ENCODE measurements around the gene EVA1B.

DNA sequence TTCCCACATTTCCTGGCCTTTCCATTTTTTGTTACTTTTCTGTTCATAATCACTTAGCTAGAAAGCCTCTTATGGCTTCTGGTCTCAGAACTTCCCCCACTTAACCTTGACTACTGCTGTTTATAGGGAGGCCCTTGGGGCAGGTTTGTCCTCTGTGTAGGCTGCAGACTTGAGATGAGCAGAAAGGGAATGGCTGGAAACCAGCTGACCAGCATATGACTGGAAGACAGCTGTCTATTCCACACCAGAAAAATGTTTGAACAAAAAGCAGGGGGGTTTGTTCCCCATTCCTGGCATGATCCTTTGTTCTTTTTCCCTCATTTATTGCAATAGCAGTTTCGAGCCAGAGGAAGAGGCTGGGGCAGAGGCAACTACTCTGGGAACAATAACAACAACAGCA lies 22.2 kb downstream of the EVA1B start:
- TF ChIP-seq, protein P1, sequence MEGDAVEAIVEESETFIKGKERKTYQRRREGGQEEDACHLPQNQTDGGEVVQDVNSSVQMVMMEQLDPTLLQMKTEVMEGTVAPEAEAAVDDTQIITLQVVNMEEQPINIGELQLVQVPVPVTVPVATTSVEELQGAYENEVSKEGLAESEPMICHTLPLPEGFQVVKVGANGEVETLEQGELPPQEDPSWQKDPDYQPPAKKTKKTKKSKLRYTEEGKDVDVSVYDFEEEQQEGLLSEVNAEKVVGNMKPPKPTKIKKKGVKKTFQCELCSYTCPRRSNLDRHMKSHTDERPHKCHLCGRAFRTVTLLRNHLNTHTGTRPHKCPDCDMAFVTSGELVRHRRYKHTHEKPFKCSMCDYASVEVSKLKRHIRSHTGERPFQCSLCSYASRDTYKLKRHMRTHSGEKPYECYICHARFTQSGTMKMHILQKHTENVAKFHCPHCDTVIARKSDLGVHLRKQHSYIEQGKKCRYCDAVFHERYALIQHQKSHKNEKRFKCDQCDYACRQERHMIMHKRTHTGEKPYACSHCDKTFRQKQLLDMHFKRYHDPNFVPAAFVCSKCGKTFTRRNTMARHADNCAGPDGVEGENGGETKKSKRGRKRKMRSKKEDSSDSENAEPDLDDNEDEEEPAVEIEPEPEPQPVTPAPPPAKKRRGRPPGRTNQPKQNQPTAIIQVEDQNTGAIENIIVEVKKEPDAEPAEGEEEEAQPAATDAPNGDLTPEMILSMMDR (IDR thresholded peaks at IDR 0.05), result no peak
- no peak for TF ChIP-seq ZBTB21 (CRISPR knock-in tag; IDR thresholded peaks at IDR 0.05; ENCODE audit: borderline replicate concordance)
- TF ChIP-seq, protein P2, sequence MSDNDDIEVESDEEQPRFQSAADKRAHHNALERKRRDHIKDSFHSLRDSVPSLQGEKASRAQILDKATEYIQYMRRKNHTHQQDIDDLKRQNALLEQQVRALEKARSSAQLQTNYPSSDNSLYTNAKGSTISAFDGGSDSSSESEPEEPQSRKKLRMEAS (CRISPR knock-in tag; IDR thresholded peaks at IDR 0.05), result no peak
- TF ChIP-seq, protein P3, sequence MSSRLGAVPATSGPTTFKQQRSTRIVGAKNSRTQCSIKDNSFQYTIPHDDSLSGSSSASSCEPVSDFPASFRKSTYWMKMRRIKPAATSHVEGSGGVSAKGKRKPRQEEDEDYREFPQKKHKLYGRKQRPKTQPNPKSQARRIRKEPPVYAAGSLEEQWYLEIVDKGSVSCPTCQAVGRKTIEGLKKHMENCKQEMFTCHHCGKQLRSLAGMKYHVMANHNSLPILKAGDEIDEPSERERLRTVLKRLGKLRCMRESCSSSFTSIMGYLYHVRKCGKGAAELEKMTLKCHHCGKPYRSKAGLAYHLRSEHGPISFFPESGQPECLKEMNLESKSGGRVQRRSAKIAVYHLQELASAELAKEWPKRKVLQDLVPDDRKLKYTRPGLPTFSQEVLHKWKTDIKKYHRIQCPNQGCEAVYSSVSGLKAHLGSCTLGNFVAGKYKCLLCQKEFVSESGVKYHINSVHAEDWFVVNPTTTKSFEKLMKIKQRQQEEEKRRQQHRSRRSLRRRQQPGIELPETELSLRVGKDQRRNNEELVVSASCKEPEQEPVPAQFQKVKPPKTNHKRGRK (CRISPR knock-in tag; IDR thresholded peaks at IDR 0.05; ENCODE audit: borderline replicate concordance), result no peak
- TF ChIP-seq NFE2L1 (CRISPR knock-in tag; IDR thresholded peaks at IDR 0.05), result no peak
- no peak for TF ChIP-seq TEAD4 (CRISPR knock-in tag; IDR thresholded peaks at IDR 0.05)
- TF ChIP-seq, protein P4, sequence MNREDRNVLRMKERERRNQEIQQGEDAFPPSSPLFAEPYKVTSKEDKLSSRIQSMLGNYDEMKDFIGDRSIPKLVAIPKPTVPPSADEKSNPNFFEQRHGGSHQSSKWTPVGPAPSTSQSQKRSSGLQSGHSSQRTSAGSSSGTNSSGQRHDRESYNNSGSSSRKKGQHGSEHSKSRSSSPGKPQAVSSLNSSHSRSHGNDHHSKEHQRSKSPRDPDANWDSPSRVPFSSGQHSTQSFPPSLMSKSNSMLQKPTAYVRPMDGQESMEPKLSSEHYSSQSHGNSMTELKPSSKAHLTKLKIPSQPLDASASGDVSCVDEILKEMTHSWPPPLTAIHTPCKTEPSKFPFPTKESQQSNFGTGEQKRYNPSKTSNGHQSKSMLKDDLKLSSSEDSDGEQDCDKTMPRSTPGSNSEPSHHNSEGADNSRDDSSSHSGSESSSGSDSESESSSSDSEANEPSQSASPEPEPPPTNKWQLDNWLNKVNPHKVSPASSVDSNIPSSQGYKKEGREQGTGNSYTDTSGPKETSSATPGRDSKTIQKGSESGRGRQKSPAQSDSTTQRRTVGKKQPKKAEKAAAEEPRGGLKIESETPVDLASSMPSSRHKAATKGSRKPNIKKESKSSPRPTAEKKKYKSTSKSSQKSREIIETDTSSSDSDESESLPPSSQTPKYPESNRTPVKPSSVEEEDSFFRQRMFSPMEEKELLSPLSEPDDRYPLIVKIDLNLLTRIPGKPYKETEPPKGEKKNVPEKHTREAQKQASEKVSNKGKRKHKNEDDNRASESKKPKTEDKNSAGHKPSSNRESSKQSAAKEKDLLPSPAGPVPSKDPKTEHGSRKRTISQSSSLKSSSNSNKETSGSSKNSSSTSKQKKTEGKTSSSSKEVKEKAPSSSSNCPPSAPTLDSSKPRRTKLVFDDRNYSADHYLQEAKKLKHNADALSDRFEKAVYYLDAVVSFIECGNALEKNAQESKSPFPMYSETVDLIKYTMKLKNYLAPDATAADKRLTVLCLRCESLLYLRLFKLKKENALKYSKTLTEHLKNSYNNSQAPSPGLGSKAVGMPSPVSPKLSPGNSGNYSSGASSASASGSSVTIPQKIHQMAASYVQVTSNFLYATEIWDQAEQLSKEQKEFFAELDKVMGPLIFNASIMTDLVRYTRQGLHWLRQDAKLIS (CRISPR knock-in tag; IDR thresholded peaks at IDR 0.05; ENCODE audit: borderline replicate concordance), result no peak
- TF ChIP-seq, protein P5, sequence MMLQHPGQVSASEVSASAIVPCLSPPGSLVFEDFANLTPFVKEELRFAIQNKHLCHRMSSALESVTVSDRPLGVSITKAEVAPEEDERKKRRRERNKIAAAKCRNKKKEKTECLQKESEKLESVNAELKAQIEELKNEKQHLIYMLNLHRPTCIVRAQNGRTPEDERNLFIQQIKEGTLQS (CRISPR knock-in tag; conservative IDR thresholded peaks at IDR 0.05), result no peak

All from WTC11 (cell line).